ENCODE measurements around the gene MOGAT1.

Gene MOGAT1

GRCh38 chr2:222668494-222669154 is 2.8 kb upstream of the MOGAT1 start:
- ChIA-PET POLR2A (ENCODE audit: low non-redundant PET) (no interaction called here), CTCF (no interaction called here)
- H3K27ac ChIP-seq: no peak overlapping the region
- no peak for DNase-seq (ENCODE audit: low spot score)
- TF ChIP-seq, protein P1, sequence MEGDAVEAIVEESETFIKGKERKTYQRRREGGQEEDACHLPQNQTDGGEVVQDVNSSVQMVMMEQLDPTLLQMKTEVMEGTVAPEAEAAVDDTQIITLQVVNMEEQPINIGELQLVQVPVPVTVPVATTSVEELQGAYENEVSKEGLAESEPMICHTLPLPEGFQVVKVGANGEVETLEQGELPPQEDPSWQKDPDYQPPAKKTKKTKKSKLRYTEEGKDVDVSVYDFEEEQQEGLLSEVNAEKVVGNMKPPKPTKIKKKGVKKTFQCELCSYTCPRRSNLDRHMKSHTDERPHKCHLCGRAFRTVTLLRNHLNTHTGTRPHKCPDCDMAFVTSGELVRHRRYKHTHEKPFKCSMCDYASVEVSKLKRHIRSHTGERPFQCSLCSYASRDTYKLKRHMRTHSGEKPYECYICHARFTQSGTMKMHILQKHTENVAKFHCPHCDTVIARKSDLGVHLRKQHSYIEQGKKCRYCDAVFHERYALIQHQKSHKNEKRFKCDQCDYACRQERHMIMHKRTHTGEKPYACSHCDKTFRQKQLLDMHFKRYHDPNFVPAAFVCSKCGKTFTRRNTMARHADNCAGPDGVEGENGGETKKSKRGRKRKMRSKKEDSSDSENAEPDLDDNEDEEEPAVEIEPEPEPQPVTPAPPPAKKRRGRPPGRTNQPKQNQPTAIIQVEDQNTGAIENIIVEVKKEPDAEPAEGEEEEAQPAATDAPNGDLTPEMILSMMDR (conservative IDR thresholded peaks at IDR 0.05; ENCODE audit: low read depth): no peak

DNA sequence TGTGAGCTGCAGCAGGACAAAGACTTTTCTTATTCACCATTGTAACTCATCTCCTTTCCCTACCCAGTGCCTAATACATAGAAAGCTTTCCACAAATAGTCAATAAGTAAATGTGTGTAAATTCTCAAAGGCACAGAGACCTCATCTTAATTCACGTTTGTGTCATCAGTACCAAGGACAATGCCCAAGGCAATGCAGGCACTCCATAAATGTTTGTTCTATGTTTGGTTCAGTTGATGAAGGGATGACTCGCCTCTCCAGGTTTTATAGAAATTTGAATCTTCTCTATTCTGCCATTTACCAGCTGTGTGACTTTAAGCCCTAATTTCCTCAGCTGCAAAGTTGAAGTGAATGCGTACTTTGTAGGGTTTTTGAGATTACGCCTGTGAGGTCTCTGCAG is 2.1 kb upstream of the MOGAT1 start:
- TF ChIP-seq, protein P1 (conservative IDR thresholded peaks at IDR 0.05; ENCODE audit: low read depth): no peak
- ChIA-PET CTCF (interaction anchor here (0.6 kb wide), 1 partner anchor 45 kb away, joined by 3 read pairs; no protein-coding TSS in a partner anchor), POLR2A (ENCODE audit: low non-redundant PET) (no interaction called here)
- no peak overlapping the region for H3K27ac ChIP-seq
- no peak for DNase-seq (ENCODE audit: low spot score)

- CTCF ChIA-PET: interaction anchor here (0.7 to 2.2 kb wide), 4 partner anchors 9 to 645 kb away, joined by 3 to 10 read pairs (median 4); no protein-coding TSS in a partner anchor
- no peak for DNase-seq (ENCODE audit: low spot score)
- POLR2A ChIA-PET (ENCODE audit: low non-redundant PET): no interaction called here
- TF ChIP-seq, protein P1 (conservative IDR thresholded peaks at IDR 0.05; ENCODE audit: low read depth): no peak
- no peak overlapping the region for H3K27ac ChIP-seq
These were observed 1.0 kb upstream of the MOGAT1 start for GRCh38 chr2:222670191-222671038.

- POLR2A ChIA-PET (ENCODE audit: low non-redundant PET): no interaction called here
- TF ChIP-seq, protein P1 (conservative IDR thresholded peaks at IDR 0.05; ENCODE audit: low read depth): no peak
- no peak for DNase-seq (ENCODE audit: low spot score)
- CTCF ChIA-PET: interaction anchor here (1.7 to 2.2 kb wide), 2 partner anchors 19 to 647 kb away, joined by 4 to 10 read pairs; no protein-coding TSS in a partner anchor
- H3K27ac ChIP-seq: no peak overlapping the region
These were observed 577 bp downstream of the MOGAT1 start for GRCh38 chr2:222672068-222672401.

DNA sequence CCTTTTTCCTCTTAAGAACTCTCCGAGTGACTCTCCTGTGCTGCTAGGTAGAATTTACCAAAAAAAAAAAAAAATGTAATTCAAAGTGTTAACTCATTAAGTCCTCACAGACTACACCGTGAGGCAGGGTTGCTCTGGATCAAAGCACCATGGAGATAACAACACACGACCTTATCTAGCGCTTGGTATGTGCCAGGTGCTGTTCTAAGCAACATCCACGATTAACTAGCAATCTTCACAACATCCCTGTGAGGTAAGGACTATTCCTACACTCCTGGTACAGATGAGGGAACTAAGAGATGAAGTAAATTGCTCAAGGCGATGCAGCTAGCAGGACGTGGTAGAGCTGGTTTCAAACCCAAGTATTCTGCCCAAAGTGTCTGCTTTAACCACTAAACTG is 1.8 kb downstream of the MOGAT1 start:
- no peak overlapping the region for H3K27ac ChIP-seq
- ChIA-PET POLR2A (ENCODE audit: low non-redundant PET) (no interaction called here), CTCF (interaction anchor here (0.6 kb wide), 1 partner anchor 17 kb away, joined by 4 read pairs; no protein-coding TSS in a partner anchor)
- TF ChIP-seq, protein P1 (conservative IDR thresholded peaks at IDR 0.05; ENCODE audit: low read depth): no peak
- DNase-seq (ENCODE audit: low spot score): no peak

DNA sequence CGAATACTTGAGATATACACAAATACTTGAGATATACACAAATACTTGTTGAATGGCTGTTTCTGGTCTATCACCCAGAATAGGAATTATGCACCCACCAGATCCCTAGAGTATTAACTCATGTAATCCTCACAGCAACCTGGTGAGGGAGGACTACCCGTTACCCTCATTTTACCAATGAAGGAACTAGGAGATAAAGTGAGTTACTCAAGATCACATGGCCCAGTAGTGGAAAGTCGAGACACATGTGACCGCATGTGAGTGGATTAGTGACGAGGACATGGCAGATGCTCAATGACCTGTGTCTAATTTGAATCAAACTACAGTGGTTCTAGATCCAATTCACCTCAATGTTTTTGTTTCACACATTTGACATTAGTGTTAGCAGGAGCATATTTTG is 2.4 kb downstream of the MOGAT1 start:
- no peak for DNase-seq (ENCODE audit: low spot score)
- TF ChIP-seq, protein P1 (conservative IDR thresholded peaks at IDR 0.05; ENCODE audit: low read depth): no peak
- CTCF ChIA-PET: no interaction called here
- POLR2A ChIA-PET (ENCODE audit: low non-redundant PET): interaction anchor here (0.6 kb wide), 1 partner anchor 14 kb away, joined by 3 read pairs; no protein-coding TSS in a partner anchor
- H3K27ac ChIP-seq: no peak overlapping the region
